Glutamatergic neuron (in vitro differentiated cells): ENCODE data around the gene C13orf46. TPM values are rescaled to one million over a fixed set of nuclear protein-coding genes. Genes with fewer than 3 reads are reported as not detected.

Experiments used
- DNase-seq: peaks from one replicate; pipeline ENCODE4 v3.0.0; 2022
- H3K27ac Mint-ChIP-seq: one replicate; pipeline ENCODE4 v1.8.0; 2020; ENCODE audit warnings: mild to moderate bottlenecking, mixed read lengths, inconsistent platforms; ENCODE audit not compliant: unreplicated experiment
- H3K27me3 Mint-ChIP-seq: one replicate; pipeline ENCODE4 v1.8.0; 2020; ENCODE audit warnings: mild to moderate bottlenecking, moderate library complexity, mixed read lengths, inconsistent platforms; ENCODE audit not compliant: unreplicated experiment
- H3K36me3 Mint-ChIP-seq: one replicate; pipeline ENCODE4 v1.8.0; 2020; ENCODE audit warnings: mild to moderate bottlenecking, mixed read lengths, inconsistent platforms; ENCODE audit not compliant: unreplicated experiment
- H3K4me1 Mint-ChIP-seq: one replicate; pipeline ENCODE4 v1.8.0; 2020; ENCODE audit warnings: mild to moderate bottlenecking, low read depth, mixed read lengths, inconsistent platforms; ENCODE audit not compliant: unreplicated experiment
- H3K4me3 Mint-ChIP-seq: one replicate; pipeline ENCODE4 v1.8.0; 2020; ENCODE audit warnings: mild to moderate bottlenecking, mixed read lengths, inconsistent platforms; ENCODE audit not compliant: unreplicated experiment
- H3K9me3 Mint-ChIP-seq: one replicate; pipeline ENCODE4 v1.8.0; 2020; ENCODE audit warnings: mild to moderate bottlenecking, moderate library complexity, mixed read lengths, inconsistent platforms; ENCODE audit not compliant: unreplicated experiment
- total RNA-seq: library from RNA; stranded (reverse); fragmentation: NEBNext Ultra II Directional; extraction: Animal tissue kit (Norgen Biotek cat#: 25700); gene quantifications from one replicate; pipeline ENCODE4 v1.2.1, GENCODE V29; 2021; ENCODE audit not compliant: unreplicated experiment
- TF ChIP-seq, protein P1 (sequence below): fragments of 200-600 bp; sonication (generic); IDR thresholded peaks from one replicate; pipeline ENCODE4 v1.5.0; 2021; ENCODE audit not compliant: partially characterized antibody, unreplicated experiment

C13orf46 gene
- total RNA-seq, 1 donor from 2014 or later: 0.71 TPM

DNA sequence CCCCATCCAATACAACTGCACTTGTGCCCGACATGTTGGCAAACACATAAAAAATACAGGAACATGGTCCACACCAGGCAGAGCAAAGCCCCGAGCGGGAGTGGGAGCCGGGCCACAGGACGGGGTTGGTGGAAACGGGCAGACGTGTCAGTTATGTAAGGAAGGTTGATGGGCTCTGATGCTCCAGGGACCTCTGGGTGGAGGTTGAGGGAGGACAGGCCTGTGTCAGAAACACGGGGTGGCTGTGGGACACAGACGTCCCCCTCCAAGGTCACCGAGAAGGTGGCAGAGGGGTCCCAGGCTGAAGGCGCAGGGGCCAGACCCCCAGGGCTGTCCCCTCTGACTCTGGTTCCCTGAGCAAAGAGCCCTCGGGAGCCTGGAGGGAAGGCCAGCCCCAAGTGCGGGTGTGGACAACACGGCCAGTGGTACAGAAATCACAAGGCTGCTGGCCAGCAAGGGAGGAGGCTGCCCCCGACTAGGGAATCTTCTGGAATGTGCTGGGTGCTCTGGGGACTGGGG lies 31.4 kb upstream of the C13orf46 start:
- Mint-ChIP-seq H3K4me1 (no peaks in the 10 kb centered on the region), H3K4me3 (no peak overlapping the region), H3K36me3 (peaks cover 6% of the 10 kb centered on the region), H3K9me3 (peaks cover 8% of the 10 kb centered on the region), H3K27me3 (peaks cover 4% of the 10 kb centered on the region), H3K27ac (no peak overlapping the region)
- TF ChIP-seq, protein P1, sequence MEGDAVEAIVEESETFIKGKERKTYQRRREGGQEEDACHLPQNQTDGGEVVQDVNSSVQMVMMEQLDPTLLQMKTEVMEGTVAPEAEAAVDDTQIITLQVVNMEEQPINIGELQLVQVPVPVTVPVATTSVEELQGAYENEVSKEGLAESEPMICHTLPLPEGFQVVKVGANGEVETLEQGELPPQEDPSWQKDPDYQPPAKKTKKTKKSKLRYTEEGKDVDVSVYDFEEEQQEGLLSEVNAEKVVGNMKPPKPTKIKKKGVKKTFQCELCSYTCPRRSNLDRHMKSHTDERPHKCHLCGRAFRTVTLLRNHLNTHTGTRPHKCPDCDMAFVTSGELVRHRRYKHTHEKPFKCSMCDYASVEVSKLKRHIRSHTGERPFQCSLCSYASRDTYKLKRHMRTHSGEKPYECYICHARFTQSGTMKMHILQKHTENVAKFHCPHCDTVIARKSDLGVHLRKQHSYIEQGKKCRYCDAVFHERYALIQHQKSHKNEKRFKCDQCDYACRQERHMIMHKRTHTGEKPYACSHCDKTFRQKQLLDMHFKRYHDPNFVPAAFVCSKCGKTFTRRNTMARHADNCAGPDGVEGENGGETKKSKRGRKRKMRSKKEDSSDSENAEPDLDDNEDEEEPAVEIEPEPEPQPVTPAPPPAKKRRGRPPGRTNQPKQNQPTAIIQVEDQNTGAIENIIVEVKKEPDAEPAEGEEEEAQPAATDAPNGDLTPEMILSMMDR: no peak
- peak; percentile 10 for DNase-seq

GRCh38 chr13:114004420-114005205 lies 30.7 kb upstream of the C13orf46 start:
- H3K4me1 Mint-ChIP-seq: no peaks in the 10 kb centered on the region
- H3K4me3 Mint-ChIP-seq: no peak overlapping the region
- H3K9me3 Mint-ChIP-seq: peaks cover 8% of the 10 kb centered on the region
- peak overlapping the region; percentile 43 for H3K27ac Mint-ChIP-seq
- TF ChIP-seq, protein P1: no peak
- peak; percentile 7 for DNase-seq
- peaks cover 3% of the 10 kb centered on the region for H3K27me3 Mint-ChIP-seq
- H3K36me3 Mint-ChIP-seq: peaks cover 7% of the 10 kb centered on the region

- DNase-seq: peak; percentile 14
- Mint-ChIP-seq H3K4me3 (no peak overlapping the region), H3K9me3 (peaks cover 7% of the 10 kb centered on the region), H3K27me3 (peaks cover 6% of the 10 kb centered on the region), H3K4me1 (peaks cover 8% of the 10 kb centered on the region), H3K27ac (no peak overlapping the region), H3K36me3 (peaks cover 3% of the 10 kb centered on the region)
- TF ChIP-seq, protein P1: no peak
Observed at GRCh38 chr13:114002771-114003321, 29.0 kb upstream of the C13orf46 start.

GRCh38 chr13:114002009-114002544 lies 28.2 kb upstream of the C13orf46 start:
- no peak for DNase-seq
- TF ChIP-seq, protein P1: no peak
- Mint-ChIP-seq H3K27ac (no peak overlapping the region), H3K36me3 (peaks cover 3% of the 10 kb centered on the region), H3K9me3 (peaks cover 9% of the 10 kb centered on the region), H3K4me3 (no peak overlapping the region), H3K4me1 (peaks cover 10% of the 10 kb centered on the region), H3K27me3 (peaks cover 6% of the 10 kb centered on the region)
